Measurements from ENCODE around the gene HUS1. TPM values are rescaled to one million over a fixed set of nuclear protein-coding genes. Genes with fewer than 3 reads are reported as not detected.
"Not testable (repeated sequence)": the region's sequence is repeated elsewhere in the genome, so short reads cannot be mapped to it uniquely, and the experiment has no call there.

Gene HUS1
- total RNA-seq, 1 donor from 2014 or later = 23.8 TPM

DNA sequence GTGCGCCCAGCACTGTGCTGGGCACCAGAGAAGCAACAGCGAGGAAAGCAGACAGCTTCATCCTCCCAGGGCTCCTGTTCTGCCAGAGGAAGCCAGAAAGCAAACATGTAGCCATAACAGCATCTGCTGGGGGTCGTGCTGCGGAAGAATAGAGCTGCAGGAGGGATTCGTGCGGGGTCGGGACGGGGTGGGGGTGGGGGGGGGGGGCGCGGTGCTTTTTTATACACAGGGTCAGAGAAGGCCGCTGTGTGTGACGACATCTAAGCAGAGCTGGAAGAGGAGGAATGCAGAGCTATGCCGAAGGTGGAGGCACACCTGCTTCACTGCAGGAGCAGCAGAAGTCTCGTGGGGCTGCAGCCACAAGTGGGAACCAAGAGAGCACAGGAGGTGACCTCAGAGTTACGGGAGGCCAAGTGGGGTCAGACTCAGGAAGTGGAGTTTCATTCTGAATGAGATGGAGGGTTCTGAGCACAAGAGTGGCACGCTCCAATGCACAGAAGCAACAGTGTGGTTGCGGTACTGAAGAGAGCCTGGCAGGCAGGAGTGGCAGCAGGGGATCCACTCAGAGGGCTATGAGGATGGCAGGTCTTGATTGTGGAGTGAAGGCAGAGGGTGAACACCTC, 42.2 kb downstream of the HUS1 start:
- ATAC-seq (ENCODE audit: poor library complexity) (no peak), DNase-seq (no peak)
- intact Hi-C loops (cut with DNase I) = no loop called here

DNA sequence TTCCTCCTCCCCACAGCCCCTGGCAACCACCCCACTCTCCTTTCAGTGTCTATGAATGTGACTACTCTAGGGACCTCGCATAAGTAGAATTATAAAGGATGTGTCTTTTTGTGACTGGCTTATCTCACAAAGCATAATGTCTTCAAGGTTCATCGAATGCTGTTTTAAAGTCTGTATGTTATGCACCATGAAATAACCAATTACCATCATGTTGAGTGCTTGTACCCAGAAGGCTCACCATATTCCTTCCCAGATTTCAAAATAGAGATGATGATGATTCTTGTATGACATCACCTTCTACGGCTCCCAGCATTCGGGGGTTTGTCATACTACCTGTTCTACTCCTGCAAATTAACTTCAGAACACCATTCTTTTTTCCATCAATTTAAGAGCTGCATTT, 43.1 kb downstream of the HUS1 start:
- no peak for ATAC-seq (ENCODE audit: poor library complexity)
- intact Hi-C loops (cut with DNase I) = no loop called here
- DNase-seq = no peak

DNA sequence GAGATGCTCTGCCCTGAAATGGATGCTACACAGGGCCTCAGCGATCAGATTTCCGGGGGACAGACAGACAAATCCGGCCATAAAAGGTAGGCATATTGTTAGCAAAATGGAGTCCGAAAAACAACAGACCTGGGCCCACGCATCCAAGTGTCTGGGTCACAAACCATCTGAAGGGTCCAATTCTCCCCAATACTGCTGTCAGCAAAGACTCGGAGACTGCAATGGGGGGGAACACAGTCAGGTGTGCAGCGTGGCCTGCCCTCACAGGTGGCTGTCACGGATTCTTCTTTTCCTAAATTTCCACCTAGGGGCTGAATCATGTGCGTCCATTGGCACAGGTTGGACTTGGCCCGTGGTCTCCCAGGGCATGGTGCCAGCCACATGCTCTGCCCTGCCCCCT, 44.1 kb downstream of the HUS1 start:
- no peak for ATAC-seq (ENCODE audit: poor library complexity)
- intact Hi-C loops (cut with DNase I) = no loop called here
- DNase-seq = no peak

DNA sequence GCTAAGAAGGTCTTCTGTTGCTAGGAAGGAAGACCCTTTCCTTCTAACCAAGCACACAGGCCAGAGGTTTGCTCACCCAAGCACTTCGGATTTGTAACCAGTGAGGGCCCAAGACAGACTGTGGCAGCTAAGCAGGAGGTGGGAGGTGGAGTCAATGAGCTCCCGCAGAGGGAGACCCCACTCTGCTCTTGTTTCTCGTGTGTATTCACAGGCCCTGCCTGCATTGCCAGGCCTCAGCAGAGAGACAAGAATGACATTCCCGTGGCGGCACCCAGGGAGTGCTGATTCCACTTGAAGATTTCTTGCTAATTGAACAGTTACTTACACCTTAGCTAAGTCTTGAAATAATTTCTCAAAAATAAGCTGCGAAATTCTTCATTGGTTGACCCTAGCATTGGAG, 44.6 kb downstream of the HUS1 start:
- intact Hi-C loops (cut with DNase I) = no loop called here
- DNase-seq = no peak
- ATAC-seq (ENCODE audit: poor library complexity) = no peak

DNA sequence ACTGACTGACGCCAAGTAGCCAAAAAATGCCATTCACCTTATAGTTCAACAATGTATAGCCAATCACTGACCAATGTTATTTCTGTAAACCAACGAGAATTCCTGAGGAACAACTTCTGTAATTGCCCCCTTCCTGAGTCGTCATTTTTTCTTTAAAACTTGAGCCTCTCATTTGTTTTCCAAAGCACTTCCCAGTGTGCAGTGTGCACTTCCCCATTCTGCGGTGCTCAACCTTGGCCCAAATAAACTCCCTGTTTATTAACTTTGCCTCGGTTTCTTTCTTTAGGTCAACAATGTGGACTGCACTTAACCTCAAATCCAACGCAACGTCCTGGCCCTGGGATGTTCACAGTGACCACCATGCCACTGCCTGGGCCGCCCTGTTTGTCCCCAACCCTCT, 46.2 kb downstream of the HUS1 start:
- intact Hi-C loops (cut with DNase I) = no loop called here
- ATAC-seq (ENCODE audit: poor library complexity) = no peak

DNA sequence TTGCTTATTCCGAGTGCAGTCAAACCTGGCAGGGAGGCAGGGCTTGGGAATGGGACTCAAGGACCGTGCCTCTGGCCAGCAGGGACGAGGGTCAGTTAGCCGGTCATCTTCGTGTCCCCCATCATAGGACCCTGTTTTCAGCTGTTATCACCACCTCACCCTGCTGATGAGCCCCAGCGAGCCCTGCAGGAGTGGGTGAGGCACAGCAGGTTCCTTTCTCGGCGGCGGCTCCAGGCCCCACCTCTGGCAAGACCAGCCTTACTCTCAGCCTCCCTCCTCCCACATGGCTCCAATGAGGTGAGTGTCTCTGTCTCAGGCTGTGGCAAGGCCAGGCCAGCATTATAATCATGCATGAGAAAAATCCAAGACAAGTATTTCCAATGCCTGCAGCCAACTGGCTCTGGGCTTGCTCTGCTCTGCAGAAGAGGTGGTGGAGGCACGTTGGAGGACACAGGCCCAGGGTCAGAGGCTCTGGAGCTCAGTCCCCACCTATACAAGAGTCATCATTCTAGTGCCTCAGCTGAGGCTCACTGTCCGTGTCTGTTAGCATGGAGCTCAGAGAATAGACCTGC, 46.9 kb downstream of the HUS1 start:
- ATAC-seq (ENCODE audit: poor library complexity) (peak; percentile 60), DNase-seq (no peak)
- intact Hi-C loops (cut with DNase I) = no loop called here

More for the DNA sequence above, 46.2 kb downstream of the HUS1 start:
- DNase-seq = no peak

DNA sequence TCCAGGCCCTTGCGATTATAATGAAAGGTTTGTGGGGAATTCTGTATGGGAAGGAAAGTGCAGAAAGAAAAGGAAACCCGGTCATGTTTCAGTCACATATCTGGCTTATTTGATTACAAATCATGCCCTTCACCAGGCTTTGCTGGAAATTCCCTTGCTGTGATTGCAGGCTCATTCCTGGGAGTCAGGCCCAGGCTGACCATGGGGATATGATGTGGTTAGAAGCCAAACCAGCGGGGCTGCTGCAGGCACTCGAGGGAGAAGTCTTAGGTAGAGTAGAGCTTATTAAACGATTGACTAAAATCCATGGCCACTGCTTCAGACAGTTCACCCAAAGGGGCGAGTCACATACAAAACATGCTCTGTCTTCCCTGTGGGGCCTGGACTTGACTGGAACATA, 47.4 kb downstream of the HUS1 start:
- DNase-seq = no peak
- ATAC-seq (ENCODE audit: poor library complexity) = peak; percentile 40
- intact Hi-C loops (cut with DNase I) = no loop called here

DNA sequence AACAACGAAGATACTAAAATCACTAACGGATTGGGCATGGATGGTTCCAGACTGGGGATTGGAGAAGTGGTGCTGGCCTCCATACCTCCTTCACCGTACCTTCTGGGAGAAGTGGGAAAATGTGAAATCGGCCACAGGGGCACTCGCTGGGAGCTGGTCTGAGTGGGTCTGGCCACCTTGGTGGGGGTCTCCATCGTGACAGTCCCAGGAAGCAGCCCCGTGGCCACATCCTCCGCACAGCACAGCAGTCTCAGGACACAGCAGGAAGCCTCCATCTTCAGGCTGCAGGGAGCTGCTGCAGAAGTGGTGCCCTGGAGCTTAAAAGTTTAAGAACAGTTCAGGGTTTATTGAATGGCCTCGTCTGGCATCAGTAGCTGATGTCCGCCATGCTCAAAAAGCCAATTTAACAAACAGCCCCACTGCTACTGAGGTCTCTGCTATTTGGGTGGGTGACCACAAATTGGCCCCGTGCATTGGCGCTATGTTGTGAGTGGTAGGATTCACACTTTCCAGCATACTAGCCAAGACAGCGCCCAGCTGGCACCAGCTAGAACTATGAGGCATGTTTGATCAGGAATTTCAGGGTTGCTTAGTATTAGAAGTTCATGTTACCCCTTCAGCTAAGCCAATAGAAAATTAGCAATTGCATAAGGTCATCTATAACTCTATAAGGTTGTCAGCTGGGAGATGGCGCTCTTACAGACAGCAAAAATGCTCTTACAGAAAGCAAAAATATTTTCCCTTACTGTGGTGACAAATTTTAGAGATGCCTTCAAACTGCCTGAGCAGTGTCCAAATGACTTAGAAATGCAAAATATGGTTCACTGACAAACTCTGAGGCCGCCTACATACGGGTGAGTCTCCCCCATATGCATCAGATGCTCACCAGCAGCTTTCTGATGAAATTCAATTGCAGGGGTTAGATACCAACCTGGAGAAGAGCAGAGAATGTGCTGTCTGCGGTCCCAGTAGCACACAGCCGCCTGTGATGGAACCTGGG, 48.1 kb downstream of the HUS1 start:
- intact Hi-C loops (cut with DNase I) = no loop called here
- ATAC-seq (ENCODE audit: poor library complexity) = no peak
- DNase-seq = no peak

DNA sequence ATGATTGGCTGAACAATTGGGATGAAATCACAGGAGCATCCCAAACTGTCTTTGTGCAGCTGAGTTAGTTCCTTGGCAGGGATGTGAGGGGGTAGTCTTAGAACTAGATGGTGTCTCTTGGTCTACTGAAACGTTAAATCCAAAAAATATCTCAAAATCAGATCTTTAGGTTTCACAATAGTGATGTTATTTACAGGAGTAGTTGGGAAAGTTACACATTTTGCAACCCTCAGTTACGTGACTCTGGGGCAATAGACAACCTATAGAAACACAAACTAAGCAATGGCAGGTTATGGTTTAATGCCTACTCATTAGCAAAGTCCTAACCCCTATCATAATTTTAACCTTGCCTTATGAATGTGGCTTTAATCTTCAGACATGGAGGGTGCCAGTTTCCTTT, 55.1 kb downstream of the HUS1 start:
- ATAC-seq (ENCODE audit: poor library complexity) = no peak
- intact Hi-C loops (cut with DNase I) = no loop called here
- no peak for DNase-seq

DNA sequence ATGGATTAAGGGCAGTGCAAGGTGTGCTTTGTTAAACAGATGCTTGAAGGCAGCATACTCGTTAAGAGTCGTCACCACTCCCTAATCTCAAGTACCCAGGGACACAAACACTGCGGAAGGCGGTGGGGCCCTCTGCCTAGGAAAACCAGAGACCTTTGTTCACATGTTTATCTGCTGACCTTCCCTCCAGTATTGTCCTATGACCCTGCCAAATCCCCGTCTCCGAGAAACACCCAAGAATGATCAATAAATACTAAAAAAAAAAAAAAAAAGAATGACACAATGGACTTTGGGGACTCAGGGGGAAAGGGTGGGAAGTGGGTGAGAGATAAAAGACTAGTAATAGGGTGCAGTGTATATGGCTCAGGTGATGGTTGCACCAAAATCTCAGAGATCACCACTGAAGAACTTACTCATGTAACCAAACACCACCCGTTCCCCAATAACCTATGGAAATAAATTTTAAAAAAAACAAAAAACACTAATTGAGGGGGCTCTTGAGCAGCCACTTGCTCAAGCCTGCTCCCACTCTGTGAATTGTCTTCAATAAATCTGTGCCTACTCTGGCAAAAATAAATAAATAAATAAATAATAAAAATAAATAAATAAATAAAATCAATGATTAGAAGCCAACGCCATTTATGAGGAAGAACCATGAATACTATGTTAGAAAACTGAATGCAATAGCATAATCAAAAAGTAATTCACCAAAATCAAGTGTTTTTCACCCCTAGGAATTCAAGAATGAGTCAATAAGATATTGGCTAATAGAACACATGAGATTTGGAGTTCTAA, 56.1 kb downstream of the HUS1 start:
- intact Hi-C loops (cut with DNase I); DNase-seq; ATAC-seq (ENCODE audit: poor library complexity): not testable (repeated sequence)

DNA sequence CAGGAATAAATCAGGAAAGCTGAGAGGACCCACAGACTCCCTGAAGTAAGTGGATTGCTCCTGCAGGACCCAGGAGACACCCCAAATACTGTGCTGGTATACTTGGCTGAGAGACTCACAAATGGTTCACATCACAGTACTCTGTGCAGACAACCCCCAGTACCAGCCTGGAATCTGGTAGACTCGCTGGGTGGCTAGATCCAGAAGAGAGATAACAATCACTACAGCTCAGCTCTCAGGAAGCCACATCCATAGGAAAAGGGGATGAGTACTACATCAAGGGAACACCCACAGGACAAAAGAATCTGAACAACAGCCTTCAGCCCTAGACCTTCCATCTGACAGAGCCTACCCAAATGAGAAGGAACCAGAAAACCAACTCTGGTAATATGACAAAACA, 62.9 kb downstream of the HUS1 start:
- DNase-seq; intact Hi-C loops (cut with DNase I); ATAC-seq (ENCODE audit: poor library complexity): not testable (repeated sequence)

DNA sequence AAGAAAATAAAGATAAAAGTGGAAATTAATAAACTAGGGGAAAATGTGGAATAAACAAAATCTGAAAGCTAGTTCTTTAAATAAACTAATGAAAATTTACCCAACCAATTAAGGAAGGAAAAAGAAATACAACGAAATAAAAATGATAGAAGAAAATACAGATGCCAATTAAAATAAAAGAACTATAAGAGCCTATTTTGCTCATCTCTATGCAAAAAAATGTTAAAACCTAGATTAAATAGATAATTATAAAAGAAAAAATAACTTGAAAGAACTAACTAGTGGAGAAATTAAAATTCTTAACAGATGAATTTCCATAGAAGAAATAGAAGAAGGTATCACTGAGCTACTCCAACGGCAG, 63.8 kb downstream of the HUS1 start:
- ATAC-seq (ENCODE audit: poor library complexity) (no peak), DNase-seq (no peak)
- intact Hi-C loops (cut with DNase I) = no loop called here

DNA sequence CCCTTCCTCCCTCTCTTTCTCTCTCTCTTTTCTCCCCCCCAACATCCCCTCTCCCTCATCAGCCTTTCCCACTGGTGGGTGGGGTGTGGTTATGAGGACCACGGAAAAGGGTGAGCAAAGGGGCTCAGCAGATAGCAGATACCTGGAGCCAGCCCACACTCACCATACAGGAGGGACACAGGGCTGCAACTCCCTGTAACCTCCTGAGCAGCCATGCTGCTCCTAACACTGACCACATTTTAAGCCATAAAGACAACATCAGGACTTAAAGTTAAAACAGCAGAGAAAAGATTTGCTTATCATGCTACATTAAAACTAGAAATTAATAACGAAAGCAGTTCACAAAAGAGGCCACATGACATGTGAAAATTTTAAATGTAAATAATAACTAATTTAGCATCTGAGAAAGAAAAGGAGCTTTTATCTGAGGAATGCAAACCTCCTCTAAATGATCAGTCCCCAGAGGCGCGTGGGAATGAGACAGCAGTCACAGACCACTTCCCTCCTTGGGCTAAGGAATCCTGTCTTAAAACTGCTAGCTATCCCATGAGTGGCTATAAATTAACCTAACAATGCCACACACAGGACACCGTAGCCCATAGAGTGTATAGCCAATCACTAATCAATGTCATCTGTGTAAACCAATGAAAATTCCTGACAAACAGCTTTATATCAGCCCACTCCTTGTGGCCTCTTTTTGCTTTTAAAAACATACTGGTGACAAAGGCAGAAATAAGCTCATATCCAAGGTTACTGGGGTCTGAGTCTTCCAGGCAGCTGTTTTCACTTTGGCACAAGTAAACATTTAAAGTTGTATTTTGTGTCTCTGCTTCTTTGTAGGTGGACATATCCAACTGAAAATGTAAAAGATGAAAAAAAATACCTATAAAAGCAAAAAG, 64.4 kb downstream of the HUS1 start:
- no peak for DNase-seq
- intact Hi-C loops (cut with DNase I) = no loop called here
- no peak for ATAC-seq (ENCODE audit: poor library complexity)

Other genes starting within 250 kb of the HUS1 start
- gene PKD1L1, start 31.1 kb downstream of the HUS1 start, total RNA-seq = 1.9 TPM
- gene SUN3, start 49.5 kb upstream of the HUS1 start, total RNA-seq = not detected
- not detected for gene C7orf57, start 55.9 kb upstream of the HUS1 start, total RNA-seq
- gene UPP1, start 109.7 kb upstream of the HUS1 start, total RNA-seq = 20.3 TPM
- 0.16 TPM for gene ABCA13, start 191.8 kb upstream of the HUS1 start, total RNA-seq

All from Right ventricle myocardium superior (tissue), 1 donor.